ENCODE data around the gene SBNO1.

- no peak for TF ChIP-seq CTCF (IDR thresholded peaks at IDR 0.05)
- TF ChIP-seq POLR2AphosphoS5 (IDR thresholded peaks at IDR 0.05): no peak
- no peak for TF ChIP-seq EP300 (IDR thresholded peaks at IDR 0.05)
These were observed 34.6 kb upstream of the SBNO1 start for GRCh38 chr12:123399255-123399617.
